Parietal lobe (tissue), 1 donor: Measurements from ENCODE around the gene TFCP2L1. TPM values are rescaled to one million over a fixed set of nuclear protein-coding genes. Genes with fewer than 3 reads are reported as not detected.

Experiments used
- total RNA-seq: library from RNA; depleted of rRNA; stranded (reverse); fragments of >200 nt; gene quantifications from one replicate; pipeline ENCODE4 v1.2.3, GENCODE V29; 2014

TFCP2L1 gene
- total RNA-seq: under 0.01 TPM

GRCh38 chr2:121284463-121285449 is at the start of gene TFCP2L1:
Gene TFCP2L1, minus strand, starts transcription at chr2:121285202. Its CDS starts 93 bp downstream, at chr2:121285109.

Other genes starting within 250 kb of the TFCP2L1 start
- gene RNU4ATAC, start 245.7 kb upstream of the TFCP2L1 start, total RNA-seq: not detected